WERI-Rb-1 (cell line): ENCODE results near the gene NRXN3.

Source experiments
- DNase-seq: peaks from one replicate; pipeline ENCODE4 v3.0.0-alpha.2; 2020
- H3K27ac ChIP-seq: fragments of 250-450 bp; sonication (Bioruptor Pico); 2 replicates; pipeline ENCODE4 v1.5.1; 2020; ENCODE audit warnings: mild to moderate bottlenecking, moderate library complexity
- H3K27me3 ChIP-seq: fragments of 250-450 bp; sonication (Bioruptor Pico); 2 replicates; pipeline ENCODE4 v1.5.1; 2021; ENCODE audit warnings: mild to moderate bottlenecking, low read depth, moderate library complexity; ENCODE audit not compliant: insufficient read depth, severe bottlenecking
- H3K36me3 ChIP-seq: fragments of 250-450 bp; sonication (Bioruptor Pico); 2 replicates; pipeline ENCODE4 v1.5.1; 2020; ENCODE audit warnings: mild to moderate bottlenecking, moderate library complexity
- H3K4me3 ChIP-seq: 2 replicates; pipeline ENCODE4 v1.5.1; 2011; ENCODE audit warnings: low read depth, mild to moderate bottlenecking, control low read depth, low read length
- H3K9me3 ChIP-seq: fragments of 250-450 bp; sonication (Bioruptor Pico); 2 replicates; pipeline ENCODE4 v1.5.1; 2021; ENCODE audit warnings: mild to moderate bottlenecking, moderate library complexity; ENCODE audit not compliant: severe bottlenecking
- TF ChIP-seq, protein P1 (sequence below): IDR thresholded peaks from 2 replicates; pipeline ENCODE4 v1.5.1; 2011; ENCODE audit warnings: low read depth, mild to moderate bottlenecking, control low read depth, inconsistent platforms, low read length

Gene NRXN3

DNA sequence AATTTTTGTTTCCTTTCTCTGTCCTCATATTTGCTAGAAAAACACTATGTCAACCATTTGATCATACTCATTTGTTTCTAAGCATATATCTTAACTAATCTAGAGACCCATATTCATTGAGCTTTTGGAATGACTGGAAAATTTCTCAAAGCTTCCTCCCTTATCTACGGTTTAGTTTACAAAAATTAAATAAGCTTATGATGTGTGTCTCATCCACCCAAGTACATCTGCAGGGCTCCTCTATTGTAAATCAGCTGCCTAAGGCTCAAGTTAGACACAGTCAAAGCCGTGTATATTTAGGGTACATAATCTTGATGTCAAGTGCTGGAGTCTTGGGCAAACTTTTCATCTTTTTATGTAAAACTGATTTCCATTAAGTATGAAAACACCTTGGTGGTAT lies 1670.7 kb downstream of the NRXN3 start:
- Histone ChIP-seq H3K27ac (no peak overlapping the region), H3K27me3 (no peaks in the 10 kb centered on the region), H3K9me3 (no peaks in the 10 kb centered on the region), H3K4me3 (no peak overlapping the region), H3K36me3 (no peaks in the 10 kb centered on the region)
- TF ChIP-seq, protein P1, sequence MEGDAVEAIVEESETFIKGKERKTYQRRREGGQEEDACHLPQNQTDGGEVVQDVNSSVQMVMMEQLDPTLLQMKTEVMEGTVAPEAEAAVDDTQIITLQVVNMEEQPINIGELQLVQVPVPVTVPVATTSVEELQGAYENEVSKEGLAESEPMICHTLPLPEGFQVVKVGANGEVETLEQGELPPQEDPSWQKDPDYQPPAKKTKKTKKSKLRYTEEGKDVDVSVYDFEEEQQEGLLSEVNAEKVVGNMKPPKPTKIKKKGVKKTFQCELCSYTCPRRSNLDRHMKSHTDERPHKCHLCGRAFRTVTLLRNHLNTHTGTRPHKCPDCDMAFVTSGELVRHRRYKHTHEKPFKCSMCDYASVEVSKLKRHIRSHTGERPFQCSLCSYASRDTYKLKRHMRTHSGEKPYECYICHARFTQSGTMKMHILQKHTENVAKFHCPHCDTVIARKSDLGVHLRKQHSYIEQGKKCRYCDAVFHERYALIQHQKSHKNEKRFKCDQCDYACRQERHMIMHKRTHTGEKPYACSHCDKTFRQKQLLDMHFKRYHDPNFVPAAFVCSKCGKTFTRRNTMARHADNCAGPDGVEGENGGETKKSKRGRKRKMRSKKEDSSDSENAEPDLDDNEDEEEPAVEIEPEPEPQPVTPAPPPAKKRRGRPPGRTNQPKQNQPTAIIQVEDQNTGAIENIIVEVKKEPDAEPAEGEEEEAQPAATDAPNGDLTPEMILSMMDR: no peak
- no peak for DNase-seq

DNA sequence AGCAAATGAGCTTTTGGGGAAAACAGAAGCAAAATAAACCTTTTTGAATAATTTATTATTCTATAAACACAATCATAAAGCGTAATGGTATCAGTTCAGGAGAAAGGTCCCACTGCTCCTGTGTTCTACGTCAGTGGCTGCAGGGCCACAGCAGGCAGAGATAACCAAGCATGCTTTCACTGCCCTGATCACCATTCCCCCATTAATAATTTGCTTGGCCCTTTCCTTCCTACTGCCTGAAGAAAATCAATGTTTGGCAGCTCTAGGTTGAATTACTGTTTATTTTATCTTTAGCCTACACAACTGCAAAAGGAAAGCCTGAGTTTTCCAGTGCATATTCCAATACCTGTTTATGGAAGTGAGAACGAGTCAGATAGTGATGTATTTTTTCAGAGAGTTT lies 1671.3 kb downstream of the NRXN3 start:
- Histone ChIP-seq H3K4me3 (no peak overlapping the region), H3K9me3 (no peaks in the 10 kb centered on the region), H3K27ac (no peak overlapping the region), H3K27me3 (no peaks in the 10 kb centered on the region), H3K36me3 (no peaks in the 10 kb centered on the region)
- DNase-seq: no peak
- TF ChIP-seq, protein P1: no peak

DNA sequence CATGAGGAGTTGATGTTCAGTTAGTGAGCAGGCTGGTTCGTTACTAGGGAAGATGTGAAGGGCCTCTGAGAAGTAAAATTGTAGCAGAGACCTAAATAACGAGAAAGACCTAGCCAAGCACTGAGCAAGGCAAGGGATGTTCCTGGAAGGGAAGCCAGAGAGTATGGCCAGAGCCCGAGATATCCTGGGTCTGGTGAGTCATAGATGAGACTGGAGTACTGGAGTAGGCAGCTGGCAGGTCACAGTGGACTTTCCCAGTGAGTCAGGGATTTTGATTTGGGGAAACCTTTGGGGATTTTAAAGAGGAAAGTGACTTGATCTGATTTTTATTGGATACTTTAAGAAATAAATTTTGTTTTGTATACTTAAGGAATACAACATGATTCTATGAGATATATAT lies 1672.1 kb downstream of the NRXN3 start:
- no peak overlapping the region for H3K27ac ChIP-seq
- no peak for DNase-seq
- no peaks in the 10 kb centered on the region for H3K9me3 ChIP-seq
- no peaks in the 10 kb centered on the region for H3K36me3 ChIP-seq
- H3K4me3 ChIP-seq: no peak overlapping the region
- TF ChIP-seq, protein P1: no peak
- H3K27me3 ChIP-seq: no peaks in the 10 kb centered on the region

DNA sequence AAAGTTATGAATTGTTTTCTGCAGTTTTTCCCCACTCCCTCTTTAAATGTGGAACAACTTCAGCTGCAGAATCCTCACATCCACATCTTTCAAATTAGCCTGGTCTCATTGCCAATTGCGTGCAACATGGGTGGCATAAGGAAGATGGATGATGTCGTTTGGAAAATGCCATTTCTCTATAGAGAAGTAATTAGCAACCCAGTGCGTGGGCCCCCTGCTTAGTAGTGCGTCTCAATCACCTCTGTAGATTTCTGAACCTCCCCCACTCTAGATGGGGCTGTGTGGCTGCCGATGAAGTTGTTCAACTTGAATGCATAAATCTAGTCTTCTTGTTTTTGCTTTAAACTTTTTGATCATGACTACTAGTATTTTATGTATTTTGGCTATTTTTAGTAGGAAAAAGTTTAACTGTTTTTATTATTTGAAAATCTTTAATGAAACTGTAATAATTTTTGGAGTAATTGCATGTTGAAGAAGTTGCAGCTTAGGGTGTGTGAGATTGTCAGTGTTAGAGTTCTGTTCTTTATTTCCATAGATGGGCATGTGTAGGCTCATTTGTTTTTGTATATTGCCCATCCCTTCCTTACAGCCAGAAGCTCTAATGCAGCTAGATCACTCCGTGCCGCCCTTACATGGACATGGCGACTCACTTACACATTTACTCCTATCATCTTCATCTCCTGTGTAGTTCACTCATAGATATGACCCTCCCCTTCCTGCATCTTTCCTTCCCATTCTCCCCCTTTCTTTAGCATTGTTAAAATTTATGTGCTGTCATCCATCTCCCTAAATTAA lies 1683.0 kb downstream of the NRXN3 start:
- Histone ChIP-seq H3K27me3 (no peaks in the 10 kb centered on the region), H3K9me3 (no peaks in the 10 kb centered on the region), H3K27ac (no peak overlapping the region), H3K4me3 (no peak overlapping the region), H3K36me3 (no peaks in the 10 kb centered on the region)
- no peak for DNase-seq
- TF ChIP-seq, protein P1: no peak

DNA sequence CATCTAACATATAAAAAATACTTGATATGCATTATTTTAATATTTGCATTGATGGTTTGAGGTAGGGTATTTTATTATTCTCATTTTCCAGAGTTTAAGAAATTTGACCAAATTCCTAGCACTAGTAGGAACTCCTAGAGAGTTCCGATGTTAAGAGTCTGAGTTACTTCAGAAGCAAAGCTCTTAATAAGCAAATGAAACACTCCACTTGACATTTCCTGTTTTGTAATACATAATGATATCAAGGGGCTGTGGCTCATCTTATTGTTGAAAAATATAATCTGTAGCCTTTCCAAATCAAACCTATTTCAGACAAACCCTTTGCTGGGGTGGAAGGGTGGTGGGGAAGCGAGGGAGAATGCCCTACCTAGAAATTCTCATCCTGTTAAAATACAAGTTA lies 1685.6 kb downstream of the NRXN3 start:
- Histone ChIP-seq H3K27me3 (no peaks in the 10 kb centered on the region), H3K36me3 (no peaks in the 10 kb centered on the region), H3K4me3 (no peak overlapping the region), H3K9me3 (no peaks in the 10 kb centered on the region), H3K27ac (no peak overlapping the region)
- DNase-seq: no peak
- TF ChIP-seq, protein P1: no peak

DNA sequence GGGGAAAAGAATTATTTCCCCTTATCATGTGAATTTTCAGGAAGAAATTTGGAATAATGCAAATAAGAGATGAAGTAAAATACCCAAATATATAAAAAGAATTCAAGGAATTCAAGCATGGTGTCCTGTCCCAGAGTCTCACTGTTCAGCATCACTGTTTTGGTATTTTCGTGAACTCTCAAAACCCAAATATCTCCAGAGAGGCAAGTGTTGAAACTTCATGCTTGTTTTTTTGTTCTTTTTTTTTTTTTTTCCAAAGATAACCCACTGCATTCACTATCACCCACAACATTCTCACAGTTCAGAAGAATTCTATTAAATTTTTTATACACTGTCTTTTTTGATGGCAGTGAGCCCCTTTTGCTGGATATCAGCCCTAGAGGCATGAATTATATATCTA lies 1686.2 kb downstream of the NRXN3 start:
- no peak overlapping the region for H3K4me3 ChIP-seq
- TF ChIP-seq, protein P1: no peak
- H3K36me3 ChIP-seq: no peaks in the 10 kb centered on the region
- no peak overlapping the region for H3K27ac ChIP-seq
- no peaks in the 10 kb centered on the region for H3K27me3 ChIP-seq
- no peak for DNase-seq
- H3K9me3 ChIP-seq: no peaks in the 10 kb centered on the region
